Activated CD8-positive, alpha-beta T cell treated with anti-CD3 and anti-CD28 coated beads, Interleukin-2, amount 10 ng/mL, durations not matched to agents 7 days and 5 days (primary cell): ENCODE measurements around the gene YPEL1. TPM values are rescaled to one million over a fixed set of nuclear protein-coding genes. Genes with fewer than 3 reads are reported as not detected.

Source experiments
- microRNA-seq: library from miRNA; unstranded; fragments of <30 nt; microRNA quantifications from one replicate; pipeline ENCODE4 v1.2.0, GENCODE V29; 2022
- total RNA-seq, 2 experiments: library from RNA; stranded (reverse); gene quantifications; one replicate each; pipeline ENCODE4 v1.2.3, GENCODE V29; 2021

The YPEL1 gene
- total RNA-seq, 2 experiments from 2014 or later = 6.3 to 8.8 TPM

Small RNA genes lying within 50 kb of the gene (microRNA-seq; reads per million reads assigned to microRNA genes)
- 5,712 reads per million, percentile 93 among the genes with 10 or more reads in this experiment for gene MIR130B
- gene MIR301B = 10.3 reads per million, percentile 25 among the genes with 10 or more reads in this experiment

Other genes with a start within 250 kb of the YPEL1 start
- gene RIMBP3C, start 184.3 kb downstream of the YPEL1 start, total RNA-seq = under 1 TPM; 0.08 to 0.34 TPM
- gene UBE2L3, start 168.1 kb downstream of the YPEL1 start, total RNA-seq = 10 to 100 TPM; 65.3 to 69.6 TPM
- gene YDJC, start 105.8 kb downstream of the YPEL1 start, total RNA-seq = 10 to 100 TPM; 46.7 to 47.1 TPM
- 1 to 10 TPM in 1 of 2 experiments, under 1 TPM in 1; 0.66 to 1.6 TPM for gene CCDC116, start 103.0 kb downstream of the YPEL1 start, total RNA-seq
- 10 to 100 TPM; 85.9 to 86.4 TPM for gene SDF2L1, start 93.5 kb downstream of the YPEL1 start, total RNA-seq
- 10 to 100 TPM; 66.0 to 72.1 TPM for gene PPIL2, start 69.8 kb downstream of the YPEL1 start, total RNA-seq
- gene MAPK1, start 131.9 kb upstream of the YPEL1 start, total RNA-seq = 100 to 1,000 TPM; 141 to 144 TPM
- gene PPM1F, start 217.1 kb upstream of the YPEL1 start, total RNA-seq = 10 to 100 TPM; 15.3 to 15.7 TPM
- 10 to 100 TPM; 47.3 to 49.9 TPM for gene TOP3B, start 247.0 kb upstream of the YPEL1 start, total RNA-seq